HG02571 (cell line): ENCODE results near the gene HDAC8.

Experiments
- ATAC-seq: cut with Tn5 transposase; IDR thresholded peaks from one replicate; pipeline ENCODE4 v1.9.1; 2021; ENCODE audit warnings: mild to moderate bottlenecking, moderate library complexity; ENCODE audit not compliant: unreplicated experiment

The HDAC8 gene

GRCh38 chrX:72299891-72300630 lies 272.6 kb downstream of the HDAC8 start:
- no peak for ATAC-seq

DNA sequence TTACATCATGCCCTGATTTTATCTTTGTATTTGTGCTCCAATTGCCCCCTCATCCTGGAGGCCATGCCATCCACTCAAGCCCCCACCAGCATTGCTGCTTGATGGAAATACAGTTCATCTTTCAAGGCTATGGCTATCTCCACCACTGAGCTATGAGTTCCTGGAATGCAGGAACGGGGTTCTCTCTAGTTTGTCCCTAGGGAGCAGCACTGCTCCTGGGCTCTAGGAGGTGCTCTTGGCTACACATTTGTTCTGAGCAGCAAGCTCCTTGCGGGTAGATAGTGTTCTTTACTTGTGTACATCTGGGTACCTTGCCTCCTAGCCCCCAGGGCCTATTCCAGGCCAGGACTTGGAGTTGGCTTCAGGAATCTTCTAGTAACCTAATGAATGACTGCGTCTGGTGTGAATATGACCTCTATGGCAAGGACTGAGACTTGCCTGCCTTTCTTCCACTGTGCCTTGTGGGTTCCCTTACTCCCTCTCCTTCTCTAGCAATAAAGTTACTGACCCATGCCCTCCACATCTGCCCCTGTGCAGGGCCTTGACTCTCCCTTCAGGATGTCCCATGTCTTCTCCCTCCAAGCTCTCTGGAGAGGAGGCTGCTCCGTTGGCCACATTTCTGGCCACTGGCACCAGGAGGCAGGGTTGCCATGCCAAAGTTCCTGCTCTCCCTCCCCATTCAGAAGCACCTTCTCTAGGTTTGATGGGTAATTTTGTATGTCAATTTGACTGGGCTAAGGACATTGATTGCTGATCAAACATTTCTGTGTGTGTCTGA lies 274.5 kb downstream of the HDAC8 start:
- no peak for ATAC-seq

DNA sequence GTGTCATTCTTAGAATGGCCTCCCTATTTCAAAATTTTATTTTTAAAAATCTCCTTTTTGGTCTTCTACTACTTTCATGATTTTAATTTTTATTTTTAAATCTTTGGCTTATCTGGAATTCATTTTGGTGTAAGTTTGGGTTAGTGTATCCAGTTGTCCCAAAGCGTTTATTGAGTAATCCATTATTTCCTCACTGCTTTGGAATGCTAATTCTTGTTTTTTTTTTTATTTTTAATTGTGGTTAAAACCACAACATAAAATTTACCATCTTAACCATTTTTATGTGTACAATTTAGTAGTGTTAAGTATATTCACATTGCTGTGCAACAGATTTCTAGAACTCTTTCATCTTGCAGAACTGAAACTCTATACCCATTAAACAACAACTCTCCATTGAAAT lies 275.7 kb downstream of the HDAC8 start:
- ATAC-seq: no peak

DNA sequence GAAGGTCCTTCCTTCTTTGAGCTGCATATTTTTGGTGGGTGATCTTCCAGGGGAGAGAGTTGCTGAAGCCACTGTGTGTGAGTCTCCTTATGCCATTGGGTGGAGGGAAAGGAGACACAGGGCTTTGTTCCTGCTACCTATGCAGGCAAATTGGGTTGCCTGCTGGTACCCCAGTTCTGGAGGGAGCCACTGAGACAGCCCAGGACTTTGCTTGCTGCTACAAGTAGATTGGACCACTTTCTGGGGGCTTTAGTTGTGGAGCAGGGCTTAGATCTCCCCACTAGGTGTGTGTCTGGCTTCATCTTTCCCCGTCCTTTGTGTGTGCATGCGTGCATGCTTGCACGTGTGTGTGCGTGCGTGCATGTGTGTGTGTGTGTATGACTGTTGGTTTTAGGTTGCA lies 276.9 kb downstream of the HDAC8 start:
- ATAC-seq: no peak

DNA sequence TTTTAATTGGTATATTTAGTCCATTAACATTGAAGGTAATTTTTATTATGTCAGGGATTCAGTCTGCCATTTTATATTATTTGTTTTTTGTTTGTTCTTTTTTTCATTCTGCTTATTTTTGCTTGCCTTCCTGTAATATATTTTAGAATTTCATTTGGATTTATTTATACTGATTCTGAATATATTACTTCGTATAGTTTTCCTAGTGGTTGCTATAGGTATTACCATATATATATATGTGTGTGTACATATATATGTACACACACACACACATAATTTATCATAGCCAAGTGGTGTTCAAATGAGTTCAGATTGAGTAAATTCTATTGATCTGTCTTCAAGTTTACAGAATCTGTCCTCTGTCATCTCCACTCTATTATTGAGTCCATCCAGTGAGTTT lies 278.1 kb downstream of the HDAC8 start:
- no peak for ATAC-seq

DNA sequence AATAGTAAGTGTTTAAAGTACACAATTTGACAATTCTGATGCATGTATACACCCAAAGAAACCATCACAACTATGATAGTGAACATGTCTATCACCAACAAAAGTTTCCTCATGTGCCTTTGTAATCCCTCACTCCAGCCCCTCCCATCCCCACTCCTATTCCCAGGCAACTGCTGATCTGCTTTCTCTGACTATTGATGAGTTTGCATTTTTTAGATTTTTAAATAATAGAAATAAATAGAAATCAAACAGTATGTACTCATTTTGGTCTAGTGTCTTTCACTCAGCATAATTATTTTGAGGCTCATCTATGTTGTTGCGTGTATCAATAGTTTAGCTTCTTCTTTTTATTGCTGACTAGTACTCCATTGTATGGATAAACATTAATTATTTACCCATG lies 290.3 kb downstream of the HDAC8 start:
- no peak for ATAC-seq

DNA sequence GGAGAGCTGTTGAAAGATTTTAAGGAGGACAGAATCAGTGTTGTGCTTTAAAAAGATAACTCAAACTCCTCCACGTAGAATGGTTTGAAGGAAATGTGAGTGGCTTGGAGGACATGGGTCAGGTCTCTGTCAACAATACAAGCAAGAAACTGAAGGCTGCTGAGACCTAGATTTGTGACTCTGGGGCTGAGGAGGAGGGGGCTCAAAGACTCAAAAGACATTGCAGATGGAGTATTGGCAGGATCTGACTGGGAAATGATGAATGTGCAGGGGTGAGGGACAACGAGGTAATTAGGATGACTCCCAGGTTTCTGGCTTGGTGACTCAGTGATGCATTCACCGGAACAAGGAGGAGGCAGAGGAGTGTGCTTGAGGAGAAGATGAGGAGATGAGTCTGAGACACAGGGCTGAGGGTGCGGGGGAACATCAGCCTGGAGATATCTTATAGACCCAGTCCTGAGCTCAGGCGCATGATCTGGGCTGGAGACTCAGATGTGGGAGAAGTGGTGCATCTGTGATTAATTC lies 292.3 kb downstream of the HDAC8 start:
- ATAC-seq: no peak
